HepG2 (cell line): ENCODE measurements around the gene MYORG.

ENCODE experiments used
- CHCHD3 ChIP-seq: sonication (generic); formaldehyde crosslinking; IDR thresholded peaks from 2 replicates; pipeline ENCODE4 v1.8.0; 2022; ENCODE audit warnings: mild to moderate bottlenecking, missing genetic modification reagents, moderate library complexity
- EP300 ChIP-seq, 3 experiments: sonication (generic) in 1 of 3; formaldehyde crosslinking in 1 of 3; IDR thresholded peaks; 2 replicates each; pipeline versions ENCODE4 v1.5.1 to v1.6.1; 2011 to 2020; ENCODE audit warnings: low read depth in 2 of 3, low read length in 2 of 3, borderline replicate concordance in 1 of 3, improper control_type of control experiment in 1 of 3, mild to moderate bottlenecking in 1 of 3, missing genetic modification reagents in 1 of 3, moderate library complexity in 1 of 3
- FOXA1 ChIP-seq, 2 experiments: fragments of 450-650 bp in 1 of 2; sonication (generic) in 1 of 2; formaldehyde crosslinking in 1 of 2; IDR thresholded peaks; 2 replicates each; pipeline versions ENCODE4 v1.4.0 to v1.6.1; 2016 to 2020; ENCODE audit warnings: missing genetic modification reagents in 1 of 2
- FOXM1 ChIP-seq: sonication (generic); formaldehyde crosslinking; IDR thresholded peaks from 2 replicates; pipeline ENCODE4 v1.5.0; 2020; ENCODE audit warnings: missing genetic modification reagents
- KAT8 ChIP-seq: IDR thresholded peaks from 2 replicates; pipeline ENCODE4 v1.6.1; 2016; ENCODE audit warnings: missing genetic modification reagents, missing compliant biosample characterization
- MTA3 ChIP-seq: sonication (generic); formaldehyde crosslinking; IDR thresholded peaks from 2 replicates; pipeline ENCODE4 v1.4.0; 2020; ENCODE audit warnings: missing genetic modification reagents
- NR3C1 ChIP-seq: sonication (generic); formaldehyde crosslinking; IDR thresholded peaks from 2 replicates; pipeline ENCODE4 v1.4.0; 2020; ENCODE audit warnings: missing genetic modification reagents
- POLR2A ChIP-seq, 2 experiments: IDR thresholded peaks; 2 replicates each; pipeline ENCODE4 v1.6.1; 2011; ENCODE audit warnings: low read depth in 2 of 2, low read length in 2 of 2, mild to moderate bottlenecking in 1 of 2, moderate library complexity in 1 of 2; ENCODE audit not compliant: insufficient read depth in 1 of 2
- U2AF2 ChIP-seq: fragments of 200-400 bp; formaldehyde crosslinking; IDR thresholded peaks from 2 replicates; pipeline ENCODE4 v1.6.1; 2017; ENCODE audit warnings: low read depth, mild to moderate bottlenecking, low read length
- ZBTB8A ChIP-seq: sonication (generic); formaldehyde crosslinking; IDR thresholded peaks from 2 replicates; pipeline ENCODE4 v1.4.0; 2020; ENCODE audit warnings: mild to moderate bottlenecking, low read depth, missing genetic modification reagents, borderline replicate concordance
- ZNF256 ChIP-seq: sonication (generic); formaldehyde crosslinking; conservative IDR thresholded peaks from 2 replicates; pipeline ENCODE4 v1.4.0; 2020; ENCODE audit warnings: missing genetic modification reagents
- TF ChIP-seq, protein P1 (sequence below): sonication (generic); formaldehyde crosslinking; IDR thresholded peaks from 2 replicates; pipeline ENCODE4 v1.5.0; 2020; ENCODE audit warnings: mild to moderate bottlenecking, missing genetic modification reagents, moderate library complexity
- TF ChIP-seq, protein P2 (sequence below): sonication (generic); formaldehyde crosslinking; conservative IDR thresholded peaks from 2 replicates; pipeline ENCODE4 v1.8.0; 2022; ENCODE audit warnings: low read depth, missing genetic modification reagents

DNA sequence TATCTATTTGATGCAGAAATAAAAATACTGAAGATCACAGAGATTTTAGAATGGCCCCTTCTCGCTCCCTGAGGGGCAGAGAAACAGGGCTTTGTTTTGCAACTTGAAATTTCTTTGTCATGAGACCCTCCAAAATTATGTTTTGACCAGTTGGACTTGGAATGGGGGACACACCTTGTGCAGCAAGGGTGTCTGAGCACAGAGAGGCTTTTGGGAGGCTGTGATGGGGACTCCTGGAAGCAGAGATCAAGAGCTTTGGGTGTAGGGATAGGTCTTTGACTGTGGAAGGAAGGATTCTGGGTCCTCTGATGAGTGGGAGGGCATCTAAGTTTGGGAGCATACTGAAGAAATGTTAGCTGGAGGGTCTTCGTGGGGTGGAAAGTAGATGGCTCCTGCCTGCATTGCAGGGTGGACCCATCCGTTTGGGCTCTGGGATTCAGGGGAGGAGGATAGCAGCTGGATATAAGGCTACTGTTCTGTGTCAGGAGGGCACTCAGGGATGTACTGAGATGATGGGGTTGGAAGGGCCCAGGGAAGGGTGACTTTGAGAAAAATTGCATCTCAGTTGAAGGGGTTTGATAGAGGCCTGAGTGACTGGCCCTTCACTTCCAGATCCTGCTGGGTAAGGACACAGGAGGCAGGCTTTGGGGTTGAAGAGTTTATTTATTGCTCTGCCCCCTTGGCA, 1.8 kb upstream of the MYORG start:
- TF ChIP-seq FOXA1 (IDR thresholded peaks at IDR 0.05) (no peak), FOXA1 (CRISPR knock-in tag; IDR thresholded peaks at IDR 0.05) (no peak), EP300 (IDR thresholded peaks at IDR 0.05; ENCODE audit: low read depth in 2 of 2, low read length in 2 of 2) (no peak), EP300 (CRISPR knock-in tag; IDR thresholded peaks at IDR 0.05; ENCODE audit: borderline replicate concordance) (no peak), CHCHD3 (CRISPR knock-in tag) (no peak), U2AF2 (no peak), POLR2A (IDR thresholded peaks at IDR 0.05; ENCODE audit: insufficient read depth in 1 of 2, low read depth in 2 of 2, low read length in 2 of 2) (no peak), NR3C1 (no peak), ZNF256 (CRISPR knock-in tag) (no peak), ZBTB8A (CRISPR knock-in tag) (no peak), KAT8 (CRISPR knock-in tag) (no peak), MTA3 (CRISPR knock-in tag) (no peak), FOXM1 (CRISPR knock-in tag) (no peak)
- TF ChIP-seq, protein P1, sequence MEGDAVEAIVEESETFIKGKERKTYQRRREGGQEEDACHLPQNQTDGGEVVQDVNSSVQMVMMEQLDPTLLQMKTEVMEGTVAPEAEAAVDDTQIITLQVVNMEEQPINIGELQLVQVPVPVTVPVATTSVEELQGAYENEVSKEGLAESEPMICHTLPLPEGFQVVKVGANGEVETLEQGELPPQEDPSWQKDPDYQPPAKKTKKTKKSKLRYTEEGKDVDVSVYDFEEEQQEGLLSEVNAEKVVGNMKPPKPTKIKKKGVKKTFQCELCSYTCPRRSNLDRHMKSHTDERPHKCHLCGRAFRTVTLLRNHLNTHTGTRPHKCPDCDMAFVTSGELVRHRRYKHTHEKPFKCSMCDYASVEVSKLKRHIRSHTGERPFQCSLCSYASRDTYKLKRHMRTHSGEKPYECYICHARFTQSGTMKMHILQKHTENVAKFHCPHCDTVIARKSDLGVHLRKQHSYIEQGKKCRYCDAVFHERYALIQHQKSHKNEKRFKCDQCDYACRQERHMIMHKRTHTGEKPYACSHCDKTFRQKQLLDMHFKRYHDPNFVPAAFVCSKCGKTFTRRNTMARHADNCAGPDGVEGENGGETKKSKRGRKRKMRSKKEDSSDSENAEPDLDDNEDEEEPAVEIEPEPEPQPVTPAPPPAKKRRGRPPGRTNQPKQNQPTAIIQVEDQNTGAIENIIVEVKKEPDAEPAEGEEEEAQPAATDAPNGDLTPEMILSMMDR (CRISPR knock-in tag): no peak
- TF ChIP-seq, protein P2, sequence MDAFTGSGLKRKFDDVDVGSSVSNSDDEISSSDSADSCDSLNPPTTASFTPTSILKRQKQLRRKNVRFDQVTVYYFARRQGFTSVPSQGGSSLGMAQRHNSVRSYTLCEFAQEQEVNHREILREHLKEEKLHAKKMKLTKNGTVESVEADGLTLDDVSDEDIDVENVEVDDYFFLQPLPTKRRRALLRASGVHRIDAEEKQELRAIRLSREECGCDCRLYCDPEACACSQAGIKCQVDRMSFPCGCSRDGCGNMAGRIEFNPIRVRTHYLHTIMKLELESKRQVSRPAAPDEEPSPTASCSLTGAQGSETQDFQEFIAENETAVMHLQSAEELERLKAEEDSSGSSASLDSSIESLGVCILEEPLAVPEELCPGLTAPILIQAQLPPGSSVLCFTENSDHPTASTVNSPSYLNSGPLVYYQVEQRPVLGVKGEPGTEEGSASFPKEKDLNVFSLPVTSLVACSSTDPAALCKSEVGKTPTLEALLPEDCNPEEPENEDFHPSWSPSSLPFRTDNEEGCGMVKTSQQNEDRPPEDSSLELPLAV: no peak
